ENCODE results near the gene PRELID1. TPM values are rescaled to one million over a fixed set of nuclear protein-coding genes. Genes with fewer than 3 reads are reported as not detected.

PRELID1 gene
- total RNA-seq, 2 donors from 2014 or later = 42.2 to 54.0 TPM

DNA sequence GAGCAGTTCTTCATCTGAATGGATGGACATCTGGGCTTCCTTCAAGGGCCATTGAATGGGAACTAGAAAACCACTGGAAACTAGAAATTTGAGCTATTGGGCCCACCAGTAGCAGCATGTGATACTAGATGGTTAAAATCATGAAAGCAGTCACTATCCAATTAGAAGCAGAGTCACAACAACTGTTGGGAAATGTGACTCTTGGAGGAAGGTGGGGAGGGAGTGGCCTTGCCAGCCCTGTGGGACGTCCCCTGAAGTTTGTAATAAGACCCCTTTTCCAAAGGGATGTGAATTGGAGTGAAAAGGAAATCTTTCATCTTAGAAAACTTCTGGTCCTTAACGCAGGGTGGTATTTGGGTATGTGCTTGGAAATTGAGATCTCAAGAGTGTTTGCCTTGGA is 5.7 kb upstream of the PRELID1 start:
- ATAC-seq (ENCODE audit: insufficient number of reproducible peaks, low FRiP score, low read depth) (no peak), DNase-seq (ENCODE audit: low spot score) (no peak)
- Histone ChIP-seq H3K4me3 (no peak overlapping the region), H3K9me3 (no peaks in the 10 kb centered on the region), H3K27me3 (replicated peaks; ENCODE audit: insufficient read depth) (no peaks in the 10 kb centered on the region), H3K4me1 (ENCODE audit: control insufficient read depth in 1 of 2, low read depth in 2 of 2) (peaks cover 19 to 22% of the 10 kb centered on the region in 2 donors), H3K36me3 (peaks cover 32% of the 10 kb centered on the region), H3K27ac (no peak overlapping the region)
- TF ChIP-seq, protein P1, sequence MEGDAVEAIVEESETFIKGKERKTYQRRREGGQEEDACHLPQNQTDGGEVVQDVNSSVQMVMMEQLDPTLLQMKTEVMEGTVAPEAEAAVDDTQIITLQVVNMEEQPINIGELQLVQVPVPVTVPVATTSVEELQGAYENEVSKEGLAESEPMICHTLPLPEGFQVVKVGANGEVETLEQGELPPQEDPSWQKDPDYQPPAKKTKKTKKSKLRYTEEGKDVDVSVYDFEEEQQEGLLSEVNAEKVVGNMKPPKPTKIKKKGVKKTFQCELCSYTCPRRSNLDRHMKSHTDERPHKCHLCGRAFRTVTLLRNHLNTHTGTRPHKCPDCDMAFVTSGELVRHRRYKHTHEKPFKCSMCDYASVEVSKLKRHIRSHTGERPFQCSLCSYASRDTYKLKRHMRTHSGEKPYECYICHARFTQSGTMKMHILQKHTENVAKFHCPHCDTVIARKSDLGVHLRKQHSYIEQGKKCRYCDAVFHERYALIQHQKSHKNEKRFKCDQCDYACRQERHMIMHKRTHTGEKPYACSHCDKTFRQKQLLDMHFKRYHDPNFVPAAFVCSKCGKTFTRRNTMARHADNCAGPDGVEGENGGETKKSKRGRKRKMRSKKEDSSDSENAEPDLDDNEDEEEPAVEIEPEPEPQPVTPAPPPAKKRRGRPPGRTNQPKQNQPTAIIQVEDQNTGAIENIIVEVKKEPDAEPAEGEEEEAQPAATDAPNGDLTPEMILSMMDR (IDR thresholded peaks at IDR 0.05) = no peak

DNA sequence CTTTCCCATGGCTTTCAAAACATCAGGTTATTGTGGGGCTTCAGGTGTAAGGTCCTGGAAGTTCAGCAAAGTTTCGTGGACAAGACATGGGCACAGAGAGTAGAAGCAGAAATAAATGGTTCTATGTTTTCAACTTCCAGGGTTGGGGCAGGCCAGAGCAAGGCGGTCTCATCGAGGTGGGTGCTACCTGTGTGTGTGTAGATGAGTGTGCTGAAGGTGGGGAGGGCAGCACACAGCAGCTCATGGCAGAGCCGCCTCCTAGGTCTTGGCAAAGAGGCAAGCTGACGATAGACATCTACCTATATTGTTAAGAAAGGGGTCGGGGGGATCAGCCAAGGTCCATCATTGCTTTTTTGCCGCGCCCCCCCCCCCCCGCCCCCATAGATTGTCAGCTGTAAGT is 3.9 kb upstream of the PRELID1 start:
- no peak overlapping the region for H3K4me3 ChIP-seq
- DNase-seq (ENCODE audit: low spot score) = no peak
- H3K4me1 ChIP-seq (ENCODE audit: control insufficient read depth in 1 of 2, low read depth in 2 of 2) = peaks cover 24 to 28% of the 10 kb centered on the region in 2 donors
- no peaks in the 10 kb centered on the region for H3K27me3 ChIP-seq (replicated peaks; ENCODE audit: insufficient read depth)
- no peak overlapping the region for H3K27ac ChIP-seq
- TF ChIP-seq, protein P1 (IDR thresholded peaks at IDR 0.05) = no peak
- H3K36me3 ChIP-seq = peaks cover 15% of the 10 kb centered on the region
- ATAC-seq (ENCODE audit: insufficient number of reproducible peaks, low FRiP score, low read depth) = no peak
- H3K9me3 ChIP-seq = no peaks in the 10 kb centered on the region

DNA sequence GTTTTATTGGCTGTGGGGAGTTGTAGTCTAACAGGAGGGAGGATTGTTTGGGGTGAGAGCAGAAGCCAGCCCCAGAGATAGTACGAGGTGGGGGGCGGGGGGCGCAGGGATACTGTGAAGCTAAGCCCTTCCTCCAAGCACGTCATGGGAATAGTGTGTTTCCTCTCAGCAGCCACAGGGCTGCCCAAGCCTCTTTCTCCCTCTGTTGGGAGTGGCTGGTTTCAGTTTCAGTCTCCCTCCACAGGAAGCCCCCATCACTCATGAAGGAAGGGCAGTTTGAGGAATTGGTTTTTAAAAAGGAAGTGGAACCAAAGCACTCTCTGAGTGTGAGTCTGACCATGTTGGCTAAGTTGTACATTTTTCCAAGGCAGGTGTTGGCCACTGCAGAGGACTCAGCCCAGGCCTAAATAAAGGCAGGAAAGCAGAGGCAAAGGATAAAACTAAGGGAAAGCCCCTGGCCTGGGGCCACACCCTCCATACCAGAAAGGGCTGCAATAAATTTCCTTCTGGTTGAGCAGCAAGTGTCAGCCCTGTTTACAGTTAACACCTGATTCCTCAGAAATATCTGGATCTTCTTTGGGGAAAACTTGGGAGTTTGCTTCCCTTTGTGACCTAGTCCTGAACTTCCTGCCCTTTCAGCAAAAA is 3.2 kb upstream of the PRELID1 start:
- no peak for ATAC-seq (ENCODE audit: insufficient number of reproducible peaks, low FRiP score, low read depth)
- H3K4me3 ChIP-seq = no peak overlapping the region
- H3K27ac ChIP-seq = peak overlapping the region; percentile 25 to 33
- no peaks in the 10 kb centered on the region for H3K27me3 ChIP-seq (replicated peaks; ENCODE audit: insufficient read depth)
- peaks cover 11% of the 10 kb centered on the region for H3K36me3 ChIP-seq
- TF ChIP-seq, protein P1 (IDR thresholded peaks at IDR 0.05) = no peak
- DNase-seq (ENCODE audit: low spot score) = no peak
- peaks cover 31 to 35% of the 10 kb centered on the region in 2 donors for H3K4me1 ChIP-seq (ENCODE audit: control insufficient read depth in 1 of 2, low read depth in 2 of 2)
- no peaks in the 10 kb centered on the region for H3K9me3 ChIP-seq

DNA sequence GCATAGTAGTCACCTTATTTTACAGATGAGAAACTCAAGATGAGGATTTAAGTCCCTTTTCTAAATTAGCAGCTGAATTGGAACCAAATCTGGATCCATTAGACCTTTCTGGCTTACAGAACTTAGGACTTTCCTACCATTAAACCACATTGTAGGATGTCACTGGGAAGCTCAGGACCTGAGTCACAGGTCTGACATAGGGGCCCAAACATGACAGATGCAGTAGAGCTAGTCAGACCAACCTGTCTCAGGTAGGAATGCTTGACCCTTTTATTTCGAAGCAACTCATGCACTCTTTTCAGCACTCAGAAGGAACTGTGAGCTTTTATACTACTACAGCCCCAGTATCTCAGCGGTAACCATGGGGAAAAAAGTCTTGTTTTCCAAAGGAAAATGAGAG is 2.6 kb upstream of the PRELID1 start:
- peaks cover 32 to 40% of the 10 kb centered on the region in 2 donors for H3K4me1 ChIP-seq (ENCODE audit: control insufficient read depth in 1 of 2, low read depth in 2 of 2)
- H3K9me3 ChIP-seq = no peaks in the 10 kb centered on the region
- no peaks in the 10 kb centered on the region for H3K27me3 ChIP-seq (replicated peaks; ENCODE audit: insufficient read depth)
- no peak for ATAC-seq (ENCODE audit: insufficient number of reproducible peaks, low FRiP score, low read depth)
- DNase-seq (ENCODE audit: low spot score) = no peak
- TF ChIP-seq, protein P1 (IDR thresholded peaks at IDR 0.05) = no peak
- no peak overlapping the region for H3K4me3 ChIP-seq
- H3K36me3 ChIP-seq = peaks cover 11% of the 10 kb centered on the region
- H3K27ac ChIP-seq = peak overlapping the region in 1 of 2 donors; percentile 33

DNA sequence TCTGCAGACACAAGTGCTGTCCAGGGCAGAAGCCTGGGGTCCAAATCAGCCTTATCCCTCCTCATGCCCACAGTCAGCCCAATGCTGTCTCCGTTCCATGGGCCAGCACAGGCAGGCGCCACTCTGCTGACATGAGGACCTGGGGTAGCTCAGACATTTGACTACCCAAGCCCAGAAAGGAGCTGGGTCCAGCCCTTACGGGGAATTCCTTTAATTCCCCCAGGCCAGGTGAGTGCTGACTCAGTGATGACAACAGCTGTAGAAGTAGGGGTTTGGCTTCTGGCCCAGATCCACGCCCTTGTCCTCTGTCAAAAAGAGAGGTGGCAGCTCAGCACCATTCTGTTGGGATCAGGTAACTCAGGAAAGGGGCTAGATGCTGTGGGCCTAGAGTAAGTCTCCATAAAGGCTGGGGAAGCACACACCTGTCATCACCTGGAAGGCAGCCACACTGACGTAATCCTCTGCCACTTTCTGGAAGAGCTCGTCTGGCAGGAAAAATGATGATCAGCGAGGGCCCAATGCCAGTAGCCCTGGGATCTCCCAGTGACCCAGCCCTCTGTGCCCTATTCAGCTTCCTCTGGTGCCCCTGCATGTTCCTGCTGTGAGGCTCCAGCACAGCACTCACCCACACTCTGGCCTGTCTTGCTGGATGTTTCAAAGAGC is 2.0 kb upstream of the PRELID1 start:
- DNase-seq (ENCODE audit: low spot score) = no peak
- ATAC-seq (ENCODE audit: insufficient number of reproducible peaks, low FRiP score, low read depth) = no peak
- peaks cover 32 to 40% of the 10 kb centered on the region in 2 donors for H3K4me1 ChIP-seq (ENCODE audit: control insufficient read depth in 1 of 2, low read depth in 2 of 2)
- no peak overlapping the region for H3K4me3 ChIP-seq
- no peaks in the 10 kb centered on the region for H3K27me3 ChIP-seq (replicated peaks; ENCODE audit: insufficient read depth)
- no peak overlapping the region for H3K27ac ChIP-seq
- no peaks in the 10 kb centered on the region for H3K9me3 ChIP-seq
- TF ChIP-seq, protein P1 (IDR thresholded peaks at IDR 0.05) = no peak
- peaks cover 11% of the 10 kb centered on the region for H3K36me3 ChIP-seq

Data from thoracic aorta (tissue), 2 donors.